ENCODE data around the gene RBFOX2. TPM values are rescaled to one million over a fixed set of nuclear protein-coding genes. Genes with fewer than 3 reads are reported as not detected.
"Not testable (repeated sequence)": the region's sequence is repeated elsewhere in the genome, so short reads cannot be mapped to it uniquely, and the experiment has no call there.

RBFOX2 gene
- total and polyA plus RNA-seq, 3 donors from 2014 or later = 53.4 to 85.2 (median 63.9) TPM

DNA sequence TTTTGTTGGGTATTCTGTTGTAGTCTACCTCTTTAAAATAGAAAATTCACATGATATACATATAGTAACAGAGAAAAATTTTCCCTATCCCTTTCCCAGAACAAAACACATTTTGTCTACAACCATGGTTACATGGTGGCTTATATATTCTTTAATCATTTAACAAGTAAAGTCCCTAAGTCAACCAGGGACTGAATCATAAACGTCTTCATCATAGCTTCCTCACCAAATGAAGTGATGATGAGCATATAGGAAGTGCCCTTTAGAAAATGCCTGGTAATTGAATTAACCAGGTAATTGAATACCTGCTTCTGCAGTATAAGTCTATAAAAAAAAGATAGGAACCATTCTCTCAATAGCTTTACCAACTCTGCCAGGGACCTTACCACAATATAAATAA lies 209.7 kb downstream of the RBFOX2 start:
- Histone ChIP-seq H3K27ac (no peak overlapping the region), H3K4me1 (peaks cover 4% of the 10 kb centered on the region), H3K9me3 (no peaks in the 10 kb centered on the region), H3K27me3 (no peaks in the 10 kb centered on the region), H3K4me3 (no peak overlapping the region), H3K36me3 (ENCODE audit: low read depth, missing control alignments) (no peaks in the 10 kb centered on the region)
- intact Hi-C loops (cut with DNase I; ENCODE audit: low total_unique reads) = no loop called here
- TF ChIP-seq CTCF (IDR thresholded peaks at IDR 0.05) = no peak
- TF ChIP-seq POLR2A (IDR thresholded peaks at IDR 0.05) = no peak
- WGBS, 2 donors = 78 to 84% methylated on average over 1 of the region's 1 CpG
- no peak for DNase-seq

- intact Hi-C loops (cut with DNase I; ENCODE audit: low total_unique reads) = no loop called here
- Histone ChIP-seq H3K27ac (no peak overlapping the region), H3K36me3 (ENCODE audit: low read depth, missing control alignments) (no peaks in the 10 kb centered on the region), H3K27me3 (no peaks in the 10 kb centered on the region), H3K9me3 (no peaks in the 10 kb centered on the region), H3K4me3 (no peak overlapping the region), H3K4me1 (peaks cover 4% of the 10 kb centered on the region)
- WGBS, 2 donors = 66 to 72% methylated on average over 4 of the region's 4 CpGs
- TF ChIP-seq POLR2A (IDR thresholded peaks at IDR 0.05) (no peak), CTCF (IDR thresholded peaks at IDR 0.05) (no peak)
- DNase-seq = no peak
Measured at GRCh38 chr22:35812600-35812999, 216.0 kb downstream of the RBFOX2 start.

DNA sequence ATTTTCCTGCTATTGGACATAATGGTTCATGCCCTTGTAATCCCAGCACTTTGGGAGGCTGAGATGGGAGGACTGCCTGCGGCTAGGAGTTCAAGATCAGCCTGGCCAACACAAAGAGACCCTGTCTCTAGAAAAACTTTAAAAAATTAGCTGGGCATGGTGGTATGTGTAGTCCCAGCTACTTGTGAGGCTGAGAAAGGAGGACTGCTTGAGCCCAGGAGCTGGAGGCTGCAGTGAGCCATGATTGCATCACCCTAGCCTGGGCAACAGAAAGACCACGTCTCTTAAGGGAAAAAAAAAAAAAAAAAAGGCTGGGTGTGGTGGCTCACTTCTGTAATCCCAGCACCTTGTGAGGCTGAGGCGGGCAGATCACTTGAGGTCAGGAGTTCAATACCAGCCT lies 217.0 kb downstream of the RBFOX2 start:
- WGBS, 2 donors = 91 to 92% methylated on average over 3 of the region's 3 CpGs
- H3K4me3 ChIP-seq = no peak overlapping the region
- H3K9me3 ChIP-seq = no peaks in the 10 kb centered on the region
- no peak for TF ChIP-seq CTCF (IDR thresholded peaks at IDR 0.05)
- TF ChIP-seq POLR2A (IDR thresholded peaks at IDR 0.05) = no peak
- H3K27ac ChIP-seq = no peak overlapping the region
- H3K36me3 ChIP-seq (ENCODE audit: low read depth, missing control alignments) = no peaks in the 10 kb centered on the region
- no peak for DNase-seq
- H3K4me1 ChIP-seq = peaks cover 4% of the 10 kb centered on the region
- H3K27me3 ChIP-seq = no peaks in the 10 kb centered on the region
- intact Hi-C loops (cut with DNase I; ENCODE audit: low total_unique reads) = no loop called here

GRCh38 chr22:35809816-35810215 lies 218.8 kb downstream of the RBFOX2 start:
- H3K27ac ChIP-seq = no peak overlapping the region
- H3K4me1 ChIP-seq = no peaks in the 10 kb centered on the region
- 98 to 99% methylated on average over 9 of the region's 9 CpGs for WGBS, 2 donors
- intact Hi-C loops (cut with DNase I; ENCODE audit: low total_unique reads) = no loop called here
- H3K9me3 ChIP-seq = no peaks in the 10 kb centered on the region
- no peak for DNase-seq
- H3K4me3 ChIP-seq = no peak overlapping the region
- no peak for TF ChIP-seq POLR2A (IDR thresholded peaks at IDR 0.05)
- TF ChIP-seq CTCF (IDR thresholded peaks at IDR 0.05) = no peak
- H3K36me3 ChIP-seq (ENCODE audit: low read depth, missing control alignments) = no peaks in the 10 kb centered on the region
- H3K27me3 ChIP-seq = no peaks in the 10 kb centered on the region

GRCh38 chr22:35808377-35808776 lies 220.2 kb downstream of the RBFOX2 start:
- Histone ChIP-seq H3K27me3 (no peaks in the 10 kb centered on the region), H3K4me3 (no peak overlapping the region), H3K9me3 (no peaks in the 10 kb centered on the region), H3K36me3 (ENCODE audit: low read depth, missing control alignments) (no peaks in the 10 kb centered on the region), H3K4me1 (no peaks in the 10 kb centered on the region), H3K27ac (no peak overlapping the region)
- intact Hi-C loops (cut with DNase I; ENCODE audit: low total_unique reads) = no loop called here
- TF ChIP-seq CTCF (IDR thresholded peaks at IDR 0.05) = no peak
- no peak for TF ChIP-seq POLR2A (IDR thresholded peaks at IDR 0.05)
- no peak for DNase-seq
- 74 to 82% methylated on average over 2 of the region's 2 CpGs for WGBS, 2 donors

DNA sequence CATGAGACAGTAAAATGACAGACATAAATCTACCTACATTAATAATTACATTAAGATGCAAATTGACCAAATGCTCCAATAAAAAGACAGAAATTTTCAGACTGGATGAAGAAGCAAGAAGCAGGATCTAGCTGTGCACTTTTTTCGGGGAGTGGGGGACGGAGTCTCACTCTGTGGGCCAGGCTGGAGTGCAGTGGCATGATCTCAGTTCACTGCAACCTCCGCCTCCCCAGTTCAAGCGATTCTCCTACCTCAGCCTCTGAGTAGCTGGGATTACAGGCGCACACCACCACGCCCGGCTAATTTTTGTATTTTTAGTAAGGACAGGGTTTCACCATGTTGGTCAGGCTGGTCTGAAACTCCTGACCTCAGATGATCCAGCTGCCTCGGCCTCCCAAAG lies 222.0 kb downstream of the RBFOX2 start:
- H3K27ac ChIP-seq; intact Hi-C loops (cut with DNase I; ENCODE audit: low total_unique reads); H3K27me3 ChIP-seq; H3K36me3 ChIP-seq (ENCODE audit: low read depth, missing control alignments); H3K4me3 ChIP-seq; H3K4me1 ChIP-seq; DNase-seq; H3K9me3 ChIP-seq: not testable (repeated sequence)
- 86 to 95% methylated on average over 8 of the region's 8 CpGs for WGBS, 2 donors
